Measurements from ENCODE around the gene WEE2. TPM values are rescaled to one million over a fixed set of nuclear protein-coding genes. Genes with fewer than 3 reads are reported as not detected.
"Not testable (repeated sequence)": the region's sequence is repeated elsewhere in the genome, so short reads cannot be mapped to it uniquely, and the experiment has no call there.

WEE2 gene
- polyA plus RNA-seq, 12 donors, result 0.04 to 0.33 (median 0.19) TPM; not detected in 4

DNA sequence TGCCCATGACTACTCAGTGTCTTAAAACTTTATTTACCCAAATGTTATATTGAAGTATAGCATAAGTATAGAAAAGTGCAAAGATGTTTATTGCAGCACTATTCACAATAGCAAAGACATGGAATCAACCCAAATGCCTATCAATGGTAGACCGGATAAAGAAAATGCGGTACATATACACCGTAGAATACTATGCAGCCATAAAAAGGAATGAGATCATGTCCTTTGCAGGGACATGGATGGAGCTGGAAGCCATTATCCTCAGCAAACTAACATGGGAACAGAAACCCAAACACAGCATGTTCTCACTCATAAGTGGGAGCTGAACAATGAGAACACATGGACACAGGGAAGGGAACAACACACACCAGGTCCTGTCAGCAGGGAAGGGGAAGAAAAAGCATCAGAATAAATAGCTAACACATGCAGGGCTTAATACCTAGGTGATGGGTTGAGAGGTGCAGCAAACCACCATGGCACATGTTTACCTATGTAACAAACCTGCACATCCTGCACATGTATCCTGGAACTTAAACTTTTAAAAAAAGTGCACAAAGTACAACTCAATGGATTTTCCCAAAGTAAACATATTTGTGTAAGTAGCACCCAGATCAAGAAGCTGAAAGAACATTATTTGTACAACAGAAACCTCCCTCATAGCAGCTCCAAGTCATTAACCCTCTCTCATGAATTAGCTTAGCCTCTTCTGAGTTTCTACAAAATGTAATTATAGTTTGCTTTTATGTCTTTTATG is 18.9 kb upstream of the WEE2 start:
- not testable (repeated sequence) for DNase-seq

DNA sequence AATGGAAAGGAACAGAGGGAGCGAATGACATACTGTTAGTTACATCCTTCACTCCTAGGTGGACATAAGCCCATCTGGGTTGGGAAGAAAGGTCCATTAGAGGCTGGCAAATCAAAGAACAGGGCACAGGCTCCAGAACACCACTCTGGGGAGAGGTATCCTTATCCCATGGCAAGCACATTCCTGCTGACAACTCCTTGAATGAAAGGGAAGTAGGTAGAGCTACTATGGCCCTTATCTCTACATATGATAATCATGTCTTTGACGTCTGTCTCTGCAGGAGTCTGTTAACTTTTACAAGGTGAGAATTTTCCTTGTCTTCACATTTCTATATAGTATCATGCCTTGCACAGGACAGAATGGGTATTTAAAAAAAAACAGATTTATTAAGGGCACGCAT is 16.6 kb upstream of the WEE2 start:
- DNase-seq, result no peak

DNA sequence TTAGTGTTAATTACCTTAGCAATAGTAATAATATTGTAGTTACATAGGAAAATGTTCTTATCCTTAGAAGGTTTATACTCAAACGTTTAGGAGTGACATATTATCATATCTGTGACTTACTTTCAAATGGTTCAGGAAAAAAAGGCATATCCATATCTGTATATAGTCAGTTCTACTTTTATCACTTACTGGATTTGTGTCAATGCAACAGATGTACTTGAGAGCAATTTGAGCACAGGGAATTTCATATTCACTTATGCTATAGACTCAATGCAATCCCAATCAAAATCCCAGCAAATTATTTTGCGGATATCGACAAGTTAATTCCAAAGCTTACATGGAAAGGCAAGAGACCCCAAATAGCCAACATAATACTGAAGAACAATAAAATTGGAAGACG is 16.2 kb upstream of the WEE2 start:
- DNase-seq, result no peak

DNA sequence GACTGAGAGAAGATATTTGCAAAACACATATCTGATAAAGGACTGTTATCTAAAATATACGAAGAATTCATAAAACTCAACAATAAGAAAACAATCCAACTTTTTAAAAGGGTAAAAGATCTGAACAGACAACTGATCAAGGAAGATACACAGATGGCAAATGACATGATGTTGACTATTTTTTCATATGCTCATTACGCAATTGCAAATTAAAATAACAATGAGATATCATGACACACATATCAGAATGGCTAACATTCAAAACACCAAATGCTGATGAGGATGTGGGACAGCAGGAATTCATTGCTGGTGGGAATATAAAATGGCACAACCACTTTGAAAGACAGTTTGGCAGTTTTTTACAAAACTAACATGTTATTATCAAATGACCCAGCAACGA is 15.1 kb upstream of the WEE2 start:
- no peak for DNase-seq

DNA sequence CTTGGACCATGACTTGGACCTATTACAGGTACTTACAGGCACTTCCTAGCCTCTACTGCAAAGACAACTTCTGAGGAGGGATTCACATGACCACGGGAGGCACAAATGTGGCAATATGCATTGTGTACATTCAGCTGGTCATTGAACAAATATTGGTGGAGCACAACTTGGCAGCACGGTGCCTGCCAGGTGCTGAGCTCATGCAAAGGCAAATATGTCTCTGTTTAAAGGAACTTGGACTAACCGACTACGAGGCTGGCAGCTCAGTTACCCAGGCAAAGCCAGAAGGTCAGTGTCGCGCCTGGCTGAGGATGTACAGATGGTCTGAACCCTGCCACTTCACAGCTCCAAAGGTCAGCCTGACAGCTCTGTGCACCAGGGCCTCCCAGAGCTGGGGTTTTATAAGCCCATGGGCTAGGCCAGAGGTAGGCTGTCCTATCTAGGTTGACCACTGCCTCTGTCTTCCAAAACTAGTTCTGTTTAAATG is 12.3 kb upstream of the WEE2 start:
- DNase-seq, result no peak

DNA sequence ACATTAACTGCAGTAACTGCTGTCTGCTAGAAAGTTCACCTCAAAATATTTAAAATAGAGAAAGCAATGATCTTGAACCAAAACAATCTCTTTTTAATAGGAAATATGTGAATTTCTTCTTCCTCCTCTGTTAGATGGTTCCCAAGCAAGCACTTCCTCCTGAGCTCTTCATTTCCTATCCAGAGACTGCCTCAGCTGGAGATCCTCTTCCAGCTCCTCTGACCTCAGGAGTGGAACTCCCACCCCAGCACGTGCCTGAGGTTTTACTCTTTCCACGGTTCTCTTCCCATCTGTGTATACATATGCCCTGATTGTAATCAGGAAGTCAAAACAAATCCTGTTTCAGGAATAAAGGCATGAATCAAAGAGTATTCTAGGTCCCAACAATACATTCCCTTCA is 11.8 kb upstream of the WEE2 start:
- no peak for DNase-seq

DNA sequence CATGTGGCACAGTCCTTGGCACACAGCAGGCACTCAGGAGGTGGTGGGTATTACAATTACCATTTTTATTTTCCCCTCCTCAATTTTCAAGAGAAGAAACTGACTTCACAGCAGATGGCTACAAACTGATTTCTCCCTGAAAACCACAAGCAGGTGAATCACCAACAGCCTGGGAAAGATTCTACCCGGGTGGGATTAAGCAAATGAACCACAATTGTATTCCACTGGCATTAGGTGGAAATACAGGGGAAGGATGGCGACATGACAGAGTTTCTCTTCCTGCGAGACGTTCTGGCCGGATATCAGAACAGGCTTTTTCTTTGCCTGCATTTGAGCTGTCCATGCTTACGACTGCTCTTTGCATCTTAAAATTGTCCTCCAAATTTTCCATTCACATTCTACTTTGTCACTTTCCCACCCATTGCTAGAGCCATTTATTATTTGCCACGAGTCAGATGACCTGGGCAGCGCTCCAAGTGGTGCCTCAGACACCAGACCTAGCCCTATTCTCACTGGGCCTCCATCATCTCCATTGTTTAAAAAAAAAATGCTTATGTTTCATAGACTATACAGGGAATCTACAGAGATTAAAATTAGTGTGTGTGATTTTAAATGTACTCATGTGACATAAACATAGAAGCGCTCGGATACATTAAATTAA is 10.8 kb upstream of the WEE2 start:
- no peak for DNase-seq

DNA sequence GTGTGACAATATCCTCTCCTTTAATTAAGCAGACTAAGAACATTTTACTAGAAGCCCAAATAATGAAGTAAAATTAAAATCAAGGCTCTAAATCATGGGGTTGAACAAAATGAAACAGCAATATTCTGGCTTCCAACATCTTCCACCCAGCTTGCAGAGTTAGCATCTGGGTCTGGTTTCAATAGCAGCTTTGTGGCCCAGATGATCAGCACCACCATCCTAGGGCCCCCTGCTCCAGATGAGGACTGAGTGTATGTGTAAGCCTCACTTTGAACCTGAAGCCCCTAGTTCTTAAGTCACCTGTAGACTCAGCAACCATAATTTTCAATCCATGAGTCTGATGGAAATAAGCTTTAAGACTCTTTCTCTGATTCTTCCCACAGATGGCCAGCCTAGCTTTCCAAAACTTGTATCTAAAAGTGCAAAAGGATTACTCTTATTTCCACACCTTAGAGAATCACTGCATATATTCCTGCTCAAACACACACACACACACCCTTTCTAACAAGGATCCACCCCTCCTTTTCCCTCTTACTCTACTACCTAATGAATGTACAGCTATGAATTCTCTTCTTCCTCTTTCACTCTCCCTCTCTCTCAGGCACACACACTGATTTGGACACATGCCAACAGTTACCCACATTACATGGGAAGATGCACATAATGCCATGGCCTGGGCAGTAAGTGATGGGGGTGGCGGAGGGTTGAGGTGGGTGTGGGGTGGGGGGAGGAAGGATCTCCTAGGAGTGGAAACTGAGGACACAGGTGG is 9.7 kb upstream of the WEE2 start:
- no peak for DNase-seq

DNA sequence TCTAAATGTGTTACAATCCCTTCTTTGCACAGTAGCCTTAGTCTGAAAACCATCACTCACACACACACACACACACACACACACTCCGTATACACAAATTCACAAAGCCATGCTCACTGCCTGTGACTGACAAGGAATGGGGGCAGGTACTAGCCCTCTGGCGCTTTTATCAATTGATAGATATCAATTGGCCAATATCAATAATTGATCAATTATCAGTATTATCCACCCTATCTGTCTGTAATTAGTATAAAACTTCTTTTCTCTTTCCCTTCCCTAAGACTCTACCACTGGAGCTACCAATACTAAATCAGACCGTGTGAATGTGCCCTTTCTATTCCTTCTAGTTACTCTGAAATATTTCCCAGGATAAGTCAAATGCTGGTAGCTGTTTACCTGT is 8.3 kb upstream of the WEE2 start:
- DNase-seq, result no peak

DNA sequence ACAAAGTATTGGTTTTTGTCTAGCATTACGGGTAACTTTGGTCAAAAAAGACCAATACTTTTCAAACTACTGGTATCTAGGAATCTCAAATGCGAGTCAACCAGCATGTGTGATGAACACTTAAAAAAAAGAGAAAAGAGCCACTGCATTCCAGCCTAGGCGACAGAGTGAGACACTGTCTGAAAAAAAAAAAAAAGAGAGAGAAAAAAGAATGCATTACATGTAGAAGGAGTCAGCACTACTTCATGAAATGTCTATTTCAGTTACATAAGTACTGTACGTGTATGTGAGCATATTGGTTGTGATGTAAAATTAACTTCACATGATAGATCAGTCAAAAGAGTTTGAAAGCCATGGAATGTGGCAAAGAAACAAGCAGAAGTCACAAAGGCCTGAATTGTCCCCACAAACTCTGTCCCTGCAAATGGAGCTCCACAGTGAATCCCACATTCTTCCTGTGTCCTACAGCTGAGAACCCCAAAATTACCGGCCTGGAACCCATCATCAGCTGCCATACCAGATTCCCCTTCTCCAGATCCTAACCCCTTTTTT is 7.8 kb upstream of the WEE2 start:
- no peak for DNase-seq

DNA sequence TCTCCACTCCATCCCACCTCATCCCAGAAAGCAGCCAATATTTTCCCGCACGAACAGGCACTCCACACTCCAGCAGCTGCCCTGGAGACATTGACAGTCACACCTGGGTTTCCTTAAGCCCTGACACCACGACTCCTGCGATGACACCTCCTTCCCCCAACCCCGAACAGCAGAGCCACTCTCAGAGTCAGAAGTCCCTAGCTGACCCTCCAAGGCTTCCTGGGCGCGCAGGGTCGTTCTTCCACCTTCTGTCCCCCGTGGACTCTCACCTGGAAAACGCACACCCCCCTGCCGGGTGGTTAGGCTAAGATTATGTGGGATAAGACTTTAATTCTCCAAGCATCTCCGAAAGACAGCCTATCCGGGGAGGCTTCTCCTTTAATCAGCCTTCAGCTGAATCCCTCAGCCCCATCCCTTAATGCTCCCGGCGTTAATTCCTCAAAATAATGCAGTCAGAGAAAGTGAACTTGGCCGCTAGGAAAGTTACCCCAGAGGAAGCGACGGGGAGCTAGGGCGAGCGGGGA is 7.2 kb upstream of the WEE2 start:
- no peak for DNase-seq

DNA sequence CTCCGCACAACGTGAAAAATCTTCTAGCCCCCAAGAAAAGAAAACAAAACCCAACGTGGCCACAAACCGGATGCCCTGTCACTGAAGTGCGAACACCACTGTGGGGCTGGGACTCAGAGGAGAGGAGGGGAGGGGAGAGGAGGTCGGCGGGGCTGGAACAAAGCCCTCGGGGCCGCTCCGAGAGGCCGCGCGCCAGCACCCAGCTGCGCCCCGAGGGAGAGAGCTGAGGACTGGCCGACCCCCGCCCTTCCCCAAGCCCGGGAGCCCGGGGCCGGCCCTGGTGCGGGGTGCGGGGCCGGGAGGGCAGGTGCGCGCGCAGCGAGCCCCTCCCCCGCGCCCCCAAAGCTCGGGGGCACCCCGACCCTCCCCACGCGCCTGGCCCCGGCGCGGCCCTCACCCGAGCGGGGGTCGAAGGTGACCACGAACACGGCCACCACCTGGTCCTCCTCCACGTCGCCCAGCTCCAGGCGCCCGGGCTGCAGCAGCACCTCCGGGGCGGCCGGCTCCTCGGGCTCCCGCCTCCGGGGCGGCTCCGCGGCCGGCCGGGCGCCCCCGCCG is 6.6 kb upstream of the WEE2 start:
- DNase-seq, result no peak

DNA sequence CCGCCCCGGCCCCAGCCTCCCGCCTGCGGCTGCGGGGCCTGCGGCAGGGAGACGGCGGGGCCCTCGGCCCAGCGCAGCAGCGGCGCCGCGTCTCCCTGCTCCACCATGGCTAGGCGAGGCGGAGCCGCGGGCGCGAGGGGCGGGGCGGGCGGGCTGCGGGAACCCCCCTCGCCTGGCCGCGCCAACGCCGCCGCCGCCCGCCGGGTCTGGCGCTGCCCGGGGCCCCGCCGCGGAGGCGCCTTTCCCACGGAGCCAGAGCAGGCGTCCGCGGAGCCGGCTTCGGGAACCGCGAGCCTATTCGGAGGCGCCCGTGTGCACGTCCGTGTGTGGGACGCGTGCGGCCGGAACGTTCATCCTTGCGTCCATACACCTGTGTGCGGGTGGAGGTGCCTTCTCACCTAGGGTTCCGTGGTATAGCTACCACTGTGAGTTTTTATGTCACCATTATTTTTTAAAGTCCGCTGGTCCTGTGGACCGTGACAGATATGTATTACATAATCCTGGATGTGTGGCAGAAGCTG is 6.0 kb upstream of the WEE2 start, which contains the start of gene DENND11:
TSS of gene DENND11 (minus strand) at position 120 of the 521 bp plus-strand sequence. CDS start at position 107, 13 bp downstream.
- no peak for DNase-seq

DNA sequence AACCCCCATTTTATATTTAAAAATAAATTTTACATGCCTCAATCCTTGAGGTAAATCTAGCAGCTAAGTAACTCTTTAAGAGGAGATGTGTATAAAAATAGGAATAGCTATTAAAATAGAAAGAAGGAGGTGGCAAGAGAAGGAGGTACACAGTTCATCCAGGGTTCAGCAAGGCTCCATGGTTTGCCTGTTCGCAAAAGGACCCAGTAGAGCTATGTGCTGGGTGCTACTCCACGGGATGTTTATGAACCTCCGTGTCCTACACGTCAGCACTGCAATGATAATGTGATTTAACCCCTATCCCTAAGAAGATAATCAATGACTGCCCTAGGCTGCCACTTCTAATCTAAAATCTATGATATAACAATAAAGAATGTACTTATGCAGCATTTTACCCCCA is 5.3 kb upstream of the WEE2 start:
- no peak for DNase-seq

DNA sequence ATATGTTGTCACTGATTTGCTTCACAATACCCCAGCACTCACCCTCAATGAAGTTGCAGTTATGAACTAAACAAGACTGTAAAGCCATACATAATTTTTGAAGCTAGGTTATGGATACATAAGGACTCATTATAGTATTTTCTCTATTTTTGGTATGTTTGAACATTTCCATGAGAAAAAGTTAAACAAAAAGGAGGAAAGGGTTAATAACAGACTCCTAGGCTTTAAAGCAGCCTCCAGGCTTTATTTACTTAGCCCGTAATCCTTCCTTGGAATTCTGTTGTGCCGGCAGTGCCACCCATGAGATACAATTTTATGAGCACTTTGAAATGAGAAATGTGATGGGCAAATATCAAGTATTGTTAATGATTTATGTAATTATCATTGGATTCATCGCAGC is 4.0 kb upstream of the WEE2 start:
- no peak for DNase-seq

DNA sequence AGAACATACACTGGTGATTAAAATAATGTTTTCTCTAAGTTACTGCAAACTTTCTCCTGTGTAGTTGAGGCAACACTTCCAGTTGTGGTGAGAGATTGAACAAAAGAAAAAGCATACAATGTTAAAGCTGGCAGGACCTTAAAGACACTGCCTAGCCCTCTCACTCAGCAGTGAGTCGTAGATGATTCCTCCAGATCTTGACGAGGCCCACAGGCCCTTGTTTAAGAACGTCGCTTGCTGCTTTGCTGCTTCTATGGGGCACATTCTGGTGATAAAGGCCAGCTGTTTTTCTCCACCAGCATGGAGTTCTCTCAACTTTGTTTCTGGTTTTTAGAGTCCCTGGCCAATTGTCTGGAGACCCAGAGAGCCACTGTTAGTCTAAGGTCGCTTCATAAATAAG is 3.4 kb upstream of the WEE2 start:
- DNase-seq, result no peak

DNA sequence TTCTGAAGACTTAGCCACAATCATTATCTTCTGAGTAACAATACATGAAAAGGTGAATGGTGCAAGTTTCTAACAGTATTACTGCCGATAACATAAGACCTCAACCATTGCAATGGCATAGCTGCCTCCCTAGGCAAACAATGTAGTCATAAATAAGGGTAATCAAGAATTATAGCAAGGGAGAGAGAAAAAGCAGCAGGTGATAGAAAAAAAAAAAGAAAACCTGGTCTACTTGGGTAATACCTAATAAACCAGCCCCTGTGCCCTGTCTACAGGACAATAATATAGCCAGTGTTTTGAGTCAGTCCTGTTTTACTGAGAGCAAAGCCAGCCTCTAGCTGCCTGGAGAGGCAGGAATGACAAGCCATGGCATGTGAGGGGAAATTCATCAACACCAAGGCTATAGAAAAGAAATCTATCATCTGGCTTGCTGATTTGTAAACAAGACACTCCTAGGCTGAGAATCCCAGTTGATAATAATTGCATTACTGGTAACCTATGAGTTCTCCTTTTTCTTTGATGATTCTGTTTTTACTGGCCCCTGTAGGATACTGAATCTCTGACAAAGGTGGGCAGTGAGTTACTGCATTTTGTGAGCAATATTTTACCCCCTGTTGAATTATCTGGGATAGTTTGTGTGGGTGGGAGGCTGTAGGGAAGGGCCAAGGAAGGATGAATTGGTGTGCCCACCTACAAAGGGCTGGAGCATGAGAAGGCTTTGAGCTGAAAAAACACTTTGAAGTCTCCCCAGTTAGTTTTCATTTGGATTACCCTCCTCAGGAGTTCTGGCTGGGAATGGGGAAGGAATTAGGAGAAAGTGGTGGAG is 1.7 kb upstream of the WEE2 start:
- DNase-seq, result no peak

DNA sequence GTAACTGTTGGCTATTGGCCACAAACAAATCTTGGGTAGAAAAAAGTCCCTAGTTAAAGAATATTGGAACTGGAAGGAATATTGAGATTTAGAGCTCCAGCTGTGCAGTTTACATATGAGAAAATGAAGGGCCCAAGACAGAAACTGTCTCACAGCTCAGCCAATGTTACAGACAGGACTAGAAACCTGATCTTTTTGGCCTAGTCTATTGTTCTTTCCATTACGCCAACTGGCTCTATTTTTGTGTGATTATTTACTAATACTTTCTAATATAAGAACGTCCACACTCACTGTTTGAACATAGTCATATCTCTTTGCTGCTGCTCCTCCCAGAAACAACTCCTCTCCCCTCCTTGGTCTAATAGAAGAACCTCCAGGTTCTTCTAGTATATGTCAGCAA is 1.2 kb downstream of the WEE2 start:
- DNase-seq, result no peak

DNA sequence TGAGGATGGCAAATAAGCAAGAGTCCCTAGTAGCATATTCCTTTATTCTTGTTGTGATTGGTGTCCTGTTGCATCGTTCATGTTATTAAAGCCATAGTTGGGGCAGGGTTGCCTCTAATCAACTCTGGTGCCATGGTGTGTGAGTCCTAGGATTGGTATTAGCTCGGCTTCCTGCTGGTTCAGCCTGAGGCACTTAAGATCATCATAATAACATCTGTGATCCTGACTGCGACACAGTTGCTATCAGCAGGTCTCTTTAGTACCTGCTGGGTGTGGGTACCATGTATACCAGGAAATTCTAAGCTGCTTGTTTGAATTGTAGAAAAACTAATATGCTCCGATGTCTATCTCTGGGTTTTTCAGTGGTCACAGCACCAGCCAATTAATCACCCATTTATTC is 1.6 kb downstream of the WEE2 start:
- no peak for DNase-seq

DNA sequence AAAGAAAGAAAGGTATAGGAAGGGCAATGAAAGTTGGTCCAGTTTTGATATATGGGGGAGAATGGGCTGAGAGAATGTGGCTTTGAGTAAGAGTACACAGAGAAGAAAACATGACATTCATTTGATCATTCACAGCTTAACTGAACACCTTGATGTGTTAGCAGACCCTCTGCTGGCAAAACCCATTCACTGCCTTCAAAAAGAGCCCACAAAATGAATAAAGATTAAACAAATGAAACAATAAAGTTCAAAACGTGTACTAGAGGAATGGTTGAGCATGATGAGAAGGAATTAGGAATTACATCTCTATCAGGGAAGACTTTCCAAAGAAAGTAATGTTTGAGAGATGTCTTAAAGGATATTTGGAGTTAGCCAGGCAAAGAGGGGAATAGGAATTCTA is 2.1 kb downstream of the WEE2 start:
- DNase-seq, result no peak
